Skeletal muscle tissue (tissue), 4 donors: Measurements from ENCODE around the gene RHOB. TPM values are rescaled to one million over a fixed set of nuclear protein-coding genes. Genes with fewer than 3 reads are reported as not detected.
A peak's percentile ranks its signal among the peaks of the same experiment; 100 is the strongest.

Experiments used
- H3K27ac ChIP-seq: one replicate; pipeline ENCODE4 v1.7.0; 2013; ENCODE audit warnings: mild to moderate bottlenecking, low read depth, low read length, inconsistent platforms
- H3K27me3 ChIP-seq, 3 donors: one replicate each; pipeline ENCODE4 v1.7.0; 2013; ENCODE audit warnings: low read length in 3 of 3; ENCODE audit not compliant: control insufficient read depth in 3 of 3, insufficient read depth in 3 of 3
- H3K36me3 ChIP-seq, 3 donors: one replicate each; pipeline ENCODE4 v1.7.0; 2013; ENCODE audit warnings: low read length in 3 of 3; ENCODE audit not compliant: control insufficient read depth in 3 of 3, insufficient read depth in 3 of 3
- H3K4me1 ChIP-seq, 3 donors: one replicate each; pipeline ENCODE4 v1.7.0; 2013; ENCODE audit warnings: low read length in 3 of 3, mild to moderate bottlenecking in 3 of 3; ENCODE audit not compliant: control insufficient read depth in 3 of 3, insufficient read depth in 3 of 3
- H3K4me3 ChIP-seq, 3 donors: one replicate each; pipeline ENCODE4 v1.7.0; 2013; ENCODE audit warnings: low read length in 3 of 3
- H3K9ac ChIP-seq, 3 donors: one replicate each; pipeline ENCODE4 v1.7.0; 2013; ENCODE audit warnings: low read length in 3 of 3, mild to moderate bottlenecking in 3 of 3, moderate library complexity in 2 of 3, low read depth in 1 of 3
- H3K9me3 ChIP-seq, 3 donors: one replicate each; pipeline ENCODE4 v1.7.0; 2013; ENCODE audit warnings: low read length in 3 of 3; ENCODE audit not compliant: control insufficient read depth in 3 of 3
- total RNA-seq: library from RNA; depleted of rRNA; stranded (reverse); fragments of >200 nt; gene quantifications from one replicate; pipeline ENCODE4 v1.2.3, GENCODE V29; 2014
- donor health status: Osteomylitis.

The RHOB gene
- total RNA-seq, result 146 TPM

DNA sequence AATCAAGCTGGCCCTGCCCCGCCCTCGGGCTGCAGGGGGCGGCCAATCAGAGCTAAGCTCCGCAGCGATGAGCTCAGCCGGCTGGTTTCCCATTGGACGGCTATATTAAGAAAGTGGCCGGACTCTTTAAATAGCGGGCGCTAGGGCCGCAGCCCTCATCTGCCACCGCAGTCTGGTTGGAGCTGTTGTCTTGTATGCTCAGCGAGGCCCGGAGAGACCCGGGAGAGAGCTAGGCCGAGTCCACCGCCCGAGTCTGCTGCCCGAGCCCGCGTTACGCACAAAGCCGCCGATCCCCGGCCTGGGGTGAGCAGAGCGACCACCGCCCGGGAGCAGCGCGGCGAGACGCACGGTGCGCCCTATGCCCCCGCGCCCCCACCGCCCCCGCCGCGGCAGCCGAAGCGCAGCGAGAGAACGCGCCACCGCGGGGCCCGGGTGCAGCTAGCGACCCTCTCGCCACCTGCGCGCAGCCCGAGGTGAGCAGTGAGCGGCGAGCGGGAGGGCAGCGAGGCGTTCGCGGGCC is at the start of gene RHOB:
Gene RHOB (plus strand): TSS at position 158 of the 520 bp plus-strand sequence. CDS start 392 bp downstream, outside the sequence.
- peak within 1 kb of the TSS; percentile 99 for H3K27ac ChIP-seq
- H3K4me1 ChIP-seq, result peaks cover 31 to 36% (median 33%) of the 10 kb centered on the region in 3 donors
- peak within 1 kb of the TSS; percentile 92 to 98 (median 97) for H3K9ac ChIP-seq
- H3K27me3 ChIP-seq, result no peaks in the 10 kb centered on the region
- H3K9me3 ChIP-seq, result no peaks in the 10 kb centered on the region
- peak within 1 kb of the TSS; percentile 93 to 99 (median 95) for H3K4me3 ChIP-seq
- H3K36me3 ChIP-seq, result peaks cover 4 to 13% (median 13%) of the 10 kb centered on the region in 3 donors

DNA sequence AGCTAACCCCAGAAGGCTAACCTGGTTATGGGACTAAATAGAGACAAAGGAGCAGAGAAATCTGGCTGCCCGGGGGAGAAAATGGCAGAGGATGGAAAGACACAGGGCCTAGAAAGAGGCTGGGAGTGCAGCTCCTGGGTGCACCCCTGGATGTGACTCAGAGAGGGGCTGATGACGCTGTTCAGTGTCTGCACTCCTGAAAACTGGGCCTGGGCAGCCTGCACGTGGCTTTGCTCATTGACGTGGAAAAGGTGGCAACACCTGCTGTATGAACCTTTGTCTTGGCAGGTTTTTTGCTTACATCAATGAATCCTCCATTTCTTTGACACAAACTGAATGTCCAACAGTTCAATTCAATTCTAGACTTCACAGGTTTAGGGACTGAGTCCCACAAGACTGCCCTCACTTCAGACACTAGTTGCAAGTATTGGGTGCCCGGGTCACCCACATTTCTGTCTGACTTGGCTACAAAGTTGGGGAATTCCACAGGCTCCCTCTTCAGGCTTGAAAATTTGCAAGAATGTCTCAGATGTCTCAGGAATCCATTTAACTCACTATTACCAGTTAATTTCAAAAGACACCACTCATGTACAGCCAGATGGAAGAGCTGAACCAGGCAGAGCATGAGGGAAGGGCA is 48.9 kb upstream of the RHOB start:
- Histone ChIP-seq H3K9me3 (no peaks in the 10 kb centered on the region), H3K27ac (no peak overlapping the region), H3K4me3 (no peak overlapping the region), H3K27me3 (no peaks in the 10 kb centered on the region), H3K9ac (no peak overlapping the region), H3K36me3 (no peaks in the 10 kb centered on the region), H3K4me1 (no peaks in the 10 kb centered on the region)

DNA sequence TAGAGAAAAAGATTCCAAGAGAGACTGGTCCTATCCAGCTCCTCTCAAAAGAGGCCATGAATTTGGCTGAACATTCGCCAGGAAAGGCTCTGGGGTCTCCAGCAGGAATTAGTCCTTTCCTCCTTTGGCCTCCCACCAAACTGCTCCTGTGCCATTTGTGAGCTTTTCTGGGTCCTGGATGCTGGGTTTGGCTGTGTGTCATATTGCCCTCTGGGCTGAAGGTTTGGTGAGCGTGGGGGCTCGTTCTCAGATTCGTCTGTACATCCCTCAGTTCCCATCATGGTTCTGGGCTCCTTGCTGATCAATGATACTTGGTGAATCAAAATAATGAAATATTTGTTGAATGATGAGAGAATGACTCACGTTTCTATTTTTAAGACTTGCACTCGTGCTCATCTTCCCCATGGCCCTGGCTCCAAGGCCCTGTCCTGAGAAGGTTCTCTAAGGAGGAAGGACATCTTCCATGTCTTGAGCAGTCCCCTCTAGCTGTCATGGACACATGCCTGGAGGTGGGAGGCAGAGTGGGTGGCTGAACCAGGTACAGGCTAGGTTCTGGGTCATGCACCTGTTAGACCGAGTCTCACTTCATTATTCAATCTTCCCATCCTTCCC is 47.8 kb upstream of the RHOB start:
- no peak overlapping the region for H3K9ac ChIP-seq
- no peaks in the 10 kb centered on the region for H3K27me3 ChIP-seq
- no peak overlapping the region for H3K4me3 ChIP-seq
- no peaks in the 10 kb centered on the region for H3K4me1 ChIP-seq
- no peaks in the 10 kb centered on the region for H3K9me3 ChIP-seq
- H3K27ac ChIP-seq, result no peak overlapping the region
- no peaks in the 10 kb centered on the region for H3K36me3 ChIP-seq

DNA sequence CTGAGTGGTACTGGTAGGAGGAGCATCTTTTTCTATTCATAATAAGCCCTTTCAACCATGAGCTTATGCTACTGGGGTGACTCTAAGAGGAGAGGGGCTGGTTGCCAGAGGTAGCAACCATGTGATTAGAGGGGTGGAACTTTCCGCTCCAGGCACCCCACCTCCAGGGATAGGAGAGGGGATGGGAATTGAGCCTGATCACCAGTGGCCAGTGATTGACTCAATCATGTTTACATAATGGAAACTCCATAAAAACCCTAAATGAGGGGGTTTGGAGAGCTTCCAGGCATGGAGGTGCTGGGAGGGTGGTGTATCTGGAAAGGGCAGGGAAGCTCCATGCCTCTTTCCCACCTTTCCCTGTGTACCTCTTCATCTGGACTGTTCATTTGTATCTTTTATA is 46.6 kb upstream of the RHOB start:
- no peaks in the 10 kb centered on the region for H3K4me1 ChIP-seq

DNA sequence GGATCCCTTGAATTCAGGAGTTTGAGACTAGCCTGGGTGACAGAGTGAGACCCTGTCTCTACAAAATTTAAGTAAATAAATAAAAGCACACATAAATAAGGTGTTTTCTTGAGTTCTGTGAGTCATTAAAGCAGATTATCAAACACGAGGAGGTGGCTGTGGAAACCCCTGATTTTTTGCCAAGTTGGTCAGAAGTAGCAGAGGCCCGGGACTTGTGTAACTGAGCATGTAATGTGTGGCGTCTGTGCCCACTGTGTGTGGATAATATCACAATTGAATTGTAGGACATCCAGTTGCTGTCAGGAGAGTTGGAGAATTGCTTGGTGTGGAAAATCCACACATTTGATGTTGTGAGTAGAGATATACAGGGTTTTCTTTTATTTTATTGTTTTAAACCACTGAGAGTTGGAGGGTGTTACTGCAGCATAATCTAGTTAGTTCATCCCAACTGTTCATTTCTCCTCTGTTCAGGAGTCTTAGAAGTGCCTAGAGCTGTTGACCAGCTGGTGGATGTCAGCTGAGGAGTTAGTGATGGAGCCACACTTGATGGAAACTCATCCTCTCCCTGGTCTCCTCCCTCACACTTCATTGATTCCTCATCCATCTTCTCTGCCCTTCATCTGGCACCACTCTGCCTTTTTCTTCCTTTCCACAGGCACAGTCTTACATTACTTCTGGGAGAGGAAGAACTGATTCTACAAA is 45.9 kb upstream of the RHOB start:
- Histone ChIP-seq H3K4me1 (no peaks in the 10 kb centered on the region), H3K4me3 (no peak overlapping the region), H3K36me3 (no peaks in the 10 kb centered on the region), H3K27ac (no peak overlapping the region), H3K9ac (no peak overlapping the region), H3K27me3 (no peaks in the 10 kb centered on the region), H3K9me3 (no peaks in the 10 kb centered on the region)

More for the DNA sequence above, 46.6 kb upstream of the RHOB start:
- no peaks in the 10 kb centered on the region for H3K9me3 ChIP-seq
- H3K9ac ChIP-seq, result no peak overlapping the region
- no peaks in the 10 kb centered on the region for H3K36me3 ChIP-seq
- no peak overlapping the region for H3K4me3 ChIP-seq
- no peak overlapping the region for H3K27ac ChIP-seq
- H3K27me3 ChIP-seq, result no peaks in the 10 kb centered on the region

DNA sequence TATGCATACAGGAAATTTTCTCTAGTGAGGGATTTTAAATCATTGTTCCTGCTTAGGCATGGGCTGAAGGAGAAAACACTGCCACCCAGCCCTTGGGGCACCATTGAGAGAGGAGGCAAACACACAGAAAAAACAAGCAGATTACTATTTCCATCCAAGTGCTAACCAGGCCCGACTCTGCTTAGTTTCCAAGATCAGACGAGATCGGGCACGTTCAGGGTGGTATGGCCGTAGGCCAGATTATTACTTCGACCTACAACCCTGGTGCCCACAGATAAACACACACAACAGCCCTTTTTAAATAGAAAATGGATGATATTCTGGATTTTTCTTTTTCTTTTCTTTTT is 45.4 kb upstream of the RHOB start:
- H3K27ac ChIP-seq, result no peak overlapping the region
- H3K27me3 ChIP-seq, result no peaks in the 10 kb centered on the region
- H3K4me3 ChIP-seq, result no peak overlapping the region
- H3K9ac ChIP-seq, result no peak overlapping the region
- no peaks in the 10 kb centered on the region for H3K4me1 ChIP-seq
- no peaks in the 10 kb centered on the region for H3K36me3 ChIP-seq
- no peaks in the 10 kb centered on the region for H3K9me3 ChIP-seq

DNA sequence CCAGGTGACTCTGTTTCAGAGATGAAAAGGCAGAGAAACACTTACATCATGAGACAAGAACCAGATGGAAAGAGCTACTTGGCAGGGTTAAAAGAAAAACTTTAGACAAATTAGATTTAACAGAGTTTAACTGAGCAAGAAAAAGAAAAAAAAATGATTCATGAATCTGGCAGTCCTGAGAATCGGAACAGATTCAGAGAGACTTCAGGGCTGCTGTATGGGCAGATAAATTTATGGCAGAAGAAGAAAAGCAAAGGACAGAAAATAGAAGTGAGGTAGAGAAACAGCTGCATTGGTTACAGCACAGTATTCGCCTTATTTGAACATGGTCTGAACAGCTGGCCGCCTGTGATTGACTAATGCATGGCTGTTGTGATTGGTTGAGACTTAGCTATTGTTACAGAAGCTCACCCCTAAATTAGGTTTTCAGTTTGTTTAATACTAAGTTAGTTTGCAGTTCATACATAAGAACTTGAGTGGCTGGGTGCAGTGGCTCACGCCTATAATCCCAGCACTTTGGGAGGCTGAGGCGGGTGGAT is 43.0 kb upstream of the RHOB start:
- no peak overlapping the region for H3K4me3 ChIP-seq
- peaks cover 0 to 2% (median 0%) of the 10 kb centered on the region in 3 donors for H3K9me3 ChIP-seq
- no peak overlapping the region for H3K9ac ChIP-seq
- no peaks in the 10 kb centered on the region for H3K4me1 ChIP-seq
- H3K27ac ChIP-seq, result no peak overlapping the region
- no peaks in the 10 kb centered on the region for H3K36me3 ChIP-seq
- H3K27me3 ChIP-seq, result no peaks in the 10 kb centered on the region

DNA sequence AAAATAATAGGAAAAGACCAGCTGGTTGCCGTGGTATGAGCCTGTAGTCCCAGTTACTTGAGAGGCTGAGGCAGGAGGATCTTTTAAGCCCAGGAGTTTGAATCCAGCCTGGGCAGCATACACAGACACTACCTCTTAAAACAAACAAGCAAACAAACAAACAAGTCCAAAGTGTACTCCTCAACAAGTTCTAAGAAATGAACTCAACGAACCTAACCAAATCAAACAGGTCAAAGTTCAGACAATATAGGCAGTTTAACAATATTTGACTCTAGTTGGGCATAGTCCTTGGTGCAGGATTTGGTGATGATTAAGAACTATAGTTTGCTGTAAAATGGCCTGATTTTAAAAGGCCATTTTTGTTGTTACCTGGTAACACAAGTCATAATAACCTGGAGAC is 41.9 kb upstream of the RHOB start:
- Histone ChIP-seq H3K9ac (no peak overlapping the region), H3K36me3 (no peaks in the 10 kb centered on the region), H3K4me3 (no peak overlapping the region), H3K4me1 (no peaks in the 10 kb centered on the region), H3K9me3 (peaks cover 0 to 2% (median 2%) of the 10 kb centered on the region in 3 donors), H3K27ac (no peak overlapping the region), H3K27me3 (no peaks in the 10 kb centered on the region)

DNA sequence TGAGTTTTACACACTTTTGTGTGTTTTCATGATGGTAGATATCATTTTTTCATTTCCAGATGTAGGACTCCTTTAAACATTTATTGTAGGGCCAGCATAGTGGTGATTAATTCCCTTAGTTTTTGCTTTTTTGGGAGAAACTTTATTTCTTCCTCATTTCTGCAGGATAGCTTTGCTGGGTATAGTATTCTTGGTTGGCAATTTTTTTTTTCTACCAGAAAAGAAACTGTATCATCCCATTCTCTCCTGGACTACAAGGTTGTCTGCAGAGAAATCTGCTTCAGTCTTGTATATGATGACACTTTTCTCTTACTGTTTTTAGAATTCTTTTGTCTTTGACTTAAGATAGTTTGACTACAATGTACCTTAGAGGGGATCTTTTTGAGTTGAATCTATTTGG is 37.8 kb upstream of the RHOB start:
- Histone ChIP-seq H3K9me3 (peaks cover 0 to 4% (median 2%) of the 10 kb centered on the region in 3 donors), H3K4me1 (peaks cover 0 to 2% (median 0%) of the 10 kb centered on the region in 3 donors), H3K9ac (no peak overlapping the region), H3K27me3 (no peaks in the 10 kb centered on the region), H3K27ac (no peak overlapping the region), H3K4me3 (no peak overlapping the region), H3K36me3 (no peaks in the 10 kb centered on the region)
